Gastrocnemius medialis (tissue), 4 donors: ENCODE measurements around the gene SESTD1.

ENCODE experiments used
- CTCF ChIP-seq, 5 experiments: fragments of 450-650 bp in 3 of 5; fragments of 200-600 bp in 2 of 5; sonication (generic) in 2 of 5; IDR thresholded peaks in 4 of 5; conservative IDR thresholded peaks in 1 of 5; 1 replicate in 4 of 5; 2 replicates in 1 of 5; pipeline ENCODE4 v1.5.1; 2016 to 2019; ENCODE audit warnings: antibody characterized with exemption in 5 of 5, mild to moderate bottlenecking in 3 of 5, moderate library complexity in 3 of 5
- POLR2A ChIP-seq, 2 donors: fragments of 450-650 bp; IDR thresholded peaks; one replicate each; pipeline ENCODE4 v1.6.1; 2017; ENCODE audit warnings: antibody characterized with exemption in 2 of 2, mild to moderate bottlenecking in 2 of 2, moderate library complexity in 2 of 2

GRCh38 chr2:179072527-179072926 is 192.1 kb downstream of the SESTD1 start:
- TF ChIP-seq CTCF (IDR thresholded peaks at IDR 0.05 in 4 of 5, conservative IDR thresholded peaks at IDR 0.05 in 1 of 5) (no peak), POLR2A (IDR thresholded peaks at IDR 0.05) (no peak)
